HepG2 (cell line): Measurements from ENCODE around the gene GGPS1. TPM values are rescaled to one million over a fixed set of nuclear protein-coding genes. Genes with fewer than 3 reads are reported as not detected.

Source experiments
- ATAC-seq: fragments of 200-7000 bp; cut with Tn5 transposase; 3 replicates; pipeline ENCODE4 v1.9.1; 2020; ENCODE audit warnings: mild to moderate bottlenecking, moderate library complexity
- BruUV-seq: library from RNA; stranded (reverse); fragments of 400-500 nt; replicated peaks from 2 replicates; lab custom pipeline; 2021; lab: Mats Ljungman, UMichigan
- CTCF ChIA-PET: fragments of 300-600 bp; formaldehyde crosslinking; extraction: SDS; loops from one replicate; lab custom pipeline; 2021; ENCODE audit warnings: low total read pairs, inconsistent platforms, low intra/inter-chr PET ratio; lab: Yijun Ruan, JAX
- POLR2A ChIA-PET: fragments of 350-600 bp; sonication (Branson Sonifier 250); formaldehyde crosslinking; loops from one replicate; lab custom pipeline; 2020; ENCODE audit warnings: antibody characterized with exemption, inconsistent platforms; lab: Yijun Ruan, JAX
- DNase-seq: peaks from one replicate; pipeline ENCODE4 v3.0.0-alpha.2; 2015; ENCODE audit warnings: low spot score
- FAIRE-seq: peaks from 3 replicates; lab custom pipeline; 2011; peaks lifted over from hg19 to GRCh38; lab: Jason Lieb, UNC
- H2AFZ ChIP-seq: one replicate; pipeline ENCODE4 v1.6.1; 2011; ENCODE audit warnings: low read length, inconsistent platforms
- H3K27ac ChIP-seq: fragments of 300-600 bp; 3 replicates; pipeline ENCODE4 v1.8.0; 2011; ENCODE audit warnings: mixed run types, mild to moderate bottlenecking, mixed read lengths, low read length, inconsistent platforms; ENCODE audit not compliant: insufficient read depth; ENCODE audit errors: extremely low read length
- H3K27me3 ChIP-seq, 2 experiments: fragments of 200-600 bp in 1 of 2; 2 replicates in 1 of 2; 3 replicates in 1 of 2; pipeline versions ENCODE4 v1.6.0 to v1.8.0; 2011; ENCODE audit warnings: low read length in 2 of 2, mild to moderate bottlenecking in 2 of 2, moderate library complexity in 2 of 2, inconsistent platforms in 1 of 2; ENCODE audit not compliant: insufficient read depth in 2 of 2, control insufficient read depth in 1 of 2
- H3K36me3 ChIP-seq, 2 experiments: fragments of 200-600 bp in 1 of 2; replicated peaks in 1 of 2; 2 replicates in 1 of 2; 3 replicates in 1 of 2; pipeline versions ENCODE4 v1.5.1 to v1.8.0; 2011; ENCODE audit warnings: low read length in 2 of 2, inconsistent platforms in 1 of 2; ENCODE audit not compliant: insufficient read depth in 2 of 2, control insufficient read depth in 1 of 2
- H3K4me1 ChIP-seq: 2 replicates; pipeline ENCODE4 v1.5.1; 2012; ENCODE audit warnings: low read length, inconsistent platforms; ENCODE audit not compliant: insufficient read depth
- H3K4me2 ChIP-seq: 2 replicates; pipeline ENCODE4 v1.6.0; 2011; ENCODE audit warnings: low read depth, low read length, inconsistent platforms
- H3K4me3 ChIP-seq, 3 experiments: fragments of 200-600 bp in 1 of 3; sonication (generic), shearing (Covaris generic) in 1 of 3; replicated peaks in 1 of 3; 2 replicates each; pipeline ENCODE4 v1.5.1; 2011 to 2016; ENCODE audit warnings: low read length in 3 of 3, inconsistent platforms in 2 of 3, low read depth in 2 of 3, mild to moderate bottlenecking in 2 of 3, control low read depth in 1 of 3, mixed read lengths in 1 of 3; ENCODE audit not compliant: insufficient read depth in 1 of 3
- H3K79me2 ChIP-seq: one replicate; pipeline ENCODE4 v1.6.1; 2011; ENCODE audit warnings: low read length, inconsistent platforms; ENCODE audit not compliant: insufficient read depth
- H3K9ac ChIP-seq: 2 replicates; pipeline ENCODE4 v1.6.0; 2011; ENCODE audit warnings: mild to moderate bottlenecking, low read depth, low read length, inconsistent platforms; ENCODE audit not compliant: insufficient read depth
- H3K9me3 ChIP-seq: 2 replicates; pipeline ENCODE4 v1.5.1; 2012; ENCODE audit warnings: mild to moderate bottlenecking, low read length
- H4K20me1 ChIP-seq: 2 replicates; pipeline ENCODE4 v1.6.0; 2011; ENCODE audit warnings: inconsistent platforms, mild to moderate bottlenecking, low read length, moderate library complexity; ENCODE audit not compliant: insufficient read depth
- GTF2F1 ChIP-seq: fragments of 150-350 bp; IDR thresholded peaks from 2 replicates; pipeline ENCODE4 v1.6.1; 2014; ENCODE audit warnings: low read length
- HCFC1 ChIP-seq: fragments of 150-350 bp; IDR thresholded peaks from 2 replicates; pipeline ENCODE4 v1.6.1; 2014; ENCODE audit warnings: low read depth, low read length
- KMT2A ChIP-seq: sonication (generic); formaldehyde crosslinking; IDR thresholded peaks from 2 replicates; pipeline ENCODE4 v1.4.0; 2020; ENCODE audit warnings: missing genetic modification reagents
- NONO ChIP-seq, 2 experiments: fragments of 450-650 bp in 1 of 2; sonication (generic) in 1 of 2; formaldehyde crosslinking in 1 of 2; IDR thresholded peaks in 1 of 2; conservative IDR thresholded peaks in 1 of 2; 2 replicates each; pipeline versions ENCODE4 v1.6.1 to v1.8.0; 2017 to 2022; ENCODE audit warnings: mild to moderate bottlenecking in 1 of 2, missing genetic modification reagents in 1 of 2, moderate library complexity in 1 of 2
- SAP130 ChIP-seq: IDR thresholded peaks from 2 replicates; pipeline ENCODE4 v1.6.1; 2016; ENCODE audit warnings: low read depth
- ZBTB40 ChIP-seq, 2 experiments: fragments of 450-650 bp in 1 of 2; sonication (generic) in 1 of 2; formaldehyde crosslinking in 1 of 2; IDR thresholded peaks; 2 replicates each; pipeline versions ENCODE4 v1.6.1 to v1.8.0; 2016 to 2022; ENCODE audit warnings: antibody characterized with exemption in 1 of 2, mild to moderate bottlenecking in 1 of 2, missing genetic modification reagents in 1 of 2
- ZFP62 ChIP-seq: sonication (generic); formaldehyde crosslinking; IDR thresholded peaks from 2 replicates; pipeline ENCODE4 v1.4.0; 2020; ENCODE audit warnings: missing genetic modification reagents
- ZNF235 ChIP-seq: sonication (generic); formaldehyde crosslinking; IDR thresholded peaks from 2 replicates; pipeline ENCODE4 v1.8.1; 2023; ENCODE audit warnings: mild to moderate bottlenecking, missing genetic modification reagents, borderline replicate concordance
- ZNF776 ChIP-seq: sonication (generic); formaldehyde crosslinking; IDR thresholded peaks from 2 replicates; pipeline ENCODE4 v1.4.0; 2020; ENCODE audit warnings: mild to moderate bottlenecking, missing genetic modification reagents
- ZNF816 ChIP-seq: sonication (generic); formaldehyde crosslinking; IDR thresholded peaks from 2 replicates; pipeline ENCODE4 v1.8.0; 2022; ENCODE audit warnings: missing genetic modification reagents, mild to moderate bottlenecking, borderline replicate concordance
- WGBS: methylation state at CpG from one replicate; pipeline ENCODE4 v1.1.6; 2017; ENCODE audit warnings: low lambda C conversion rate; 5-methylcytosine and 5-hydroxymethylcytosine counted together
- in situ Hi-C: cut with HindIII; loops from 2 replicates; pipeline ENCODE4 v1.10.0; 2017; ENCODE audit warnings: low pct_unique_long_range_greater_than_20kb; ENCODE audit not compliant: extremely low pct_ligation_motif_present
- intact Hi-C: fragments of 100-400 bp; cut with micrococcal nuclease; formaldehyde crosslinking; loops from one replicate; pipeline ENCODE4 v1.10.0; 2022; ENCODE audit not compliant: unreplicated experiment
- polyA plus RNA-seq, 8 experiments: library from polyadenylated mRNA; depleted of rRNA in 3 of 8; stranded (reverse) in 7 of 8; unstranded in 1 of 8; fragments of >200 nt; fragmentation: Illumina TruSeq in 4 of 8; extraction: Trizol in 4 of 8; gene quantifications; 2 replicates each; pipeline versions ENCODE4 v1.2.1 to v1.2.3, GENCODE V29; 2011 to 2016; ENCODE audit warnings: low read depth in 4 of 8, missing spikeins in 1 of 8, mixed read lengths in 1 of 8; ENCODE audit not compliant: insufficient read depth in 1 of 8
- total RNA-seq, 5 experiments: library from RNA; depleted of rRNA; stranded (reverse); fragments of >200 nt; fragmentation: Illumina TruSeq; extraction: Trizol; gene quantifications; 2 replicates each; pipeline ENCODE4 v1.2.3, GENCODE V29; 2016; ENCODE audit warnings: low read depth in 1 of 5
- TF ChIP-seq, protein P1 (sequence below): fragments of 450-650 bp; IDR thresholded peaks from 2 replicates; pipeline ENCODE4 v1.6.1; 2017; ENCODE audit warnings: mild to moderate bottlenecking
- TF ChIP-seq, protein P2 (sequence below): IDR thresholded peaks from 2 replicates; pipeline ENCODE4 v1.6.1; 2016; ENCODE audit warnings: missing genetic modification reagents, missing compliant biosample characterization

GGPS1 gene
- total and polyA plus RNA-seq, 2 of the 13 experiments (the other 11 are each of a cell fraction or from before 2014, with no cell fraction given), result 28.8 to 42.6 TPM

DNA sequence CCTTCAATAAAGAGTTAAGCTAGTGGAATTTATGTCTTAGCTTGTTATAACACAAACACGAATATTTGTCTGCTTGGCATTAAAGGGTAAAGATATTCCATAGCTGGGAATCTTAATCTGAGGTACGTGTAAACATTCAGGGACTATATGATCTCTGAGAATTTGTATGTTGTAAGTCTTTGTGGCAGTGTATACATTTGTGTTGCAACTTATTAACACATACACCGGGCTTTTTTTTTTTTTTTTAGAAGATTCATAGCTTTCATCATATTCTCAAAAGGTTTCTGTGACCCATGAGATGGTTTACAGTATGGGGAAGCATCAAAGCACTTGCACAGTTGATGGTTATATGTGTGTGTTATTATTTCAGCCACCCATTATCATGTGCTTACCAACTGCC, 3.0 kb downstream of the GGPS1 start:
- peaks cover 0 to 4% of the 10 kb centered on the region in 2 experiments; a peak in 2 of 5 replicates for H3K36me3 ChIP-seq
- H3K4me3 ChIP-seq, result peak overlapping the region; percentile 85 to 95 (median 91); a peak in 5 of 6 replicates
- intact Hi-C loops, result loop anchor here (2.0 kb wide), 1 partner anchor 35 kb away; the partner anchor contains the start of gene TBCE
- H3K27me3 ChIP-seq, result no peaks in the 10 kb centered on the region; a peak in 1 of 5 replicates
- ChIA-PET CTCF (no interaction called here), POLR2A (interaction anchor here (0.8 to 1.4 kb wide), 3 partner anchors 36 to 91 kb away, joined by 3 to 5 read pairs (median 4); partner anchors contain the start of gene TBCE)
- 5% methylated on average over 3 of the region's 3 CpGs for WGBS
- no peak for ATAC-seq
- no peak overlapping the region for H2AFZ ChIP-seq
- FAIRE-seq, result no peak
- H4K20me1 ChIP-seq, result peaks cover 13% of the 10 kb centered on the region
- in situ Hi-C loops, result no loop called here
- DNase-seq, result peak; percentile 25
- peaks cover 84% of the 10 kb centered on the region for H3K79me2 ChIP-seq
- H3K9ac ChIP-seq, result peak overlapping the region; percentile 93
- H3K9me3 ChIP-seq, result no peaks in the 10 kb centered on the region
- peak overlapping the region; percentile 88 for H3K27ac ChIP-seq
- peaks cover 34% of the 10 kb centered on the region for H3K4me1 ChIP-seq
- H3K4me2 ChIP-seq, result peak overlapping the region; percentile 80
- no TSS peak for BruUV-seq
- TF ChIP-seq ZNF816 (CRISPR knock-in tag), result no peak
- no peak for TF ChIP-seq ZNF776 (CRISPR knock-in tag)
- TF ChIP-seq, protein P1, sequence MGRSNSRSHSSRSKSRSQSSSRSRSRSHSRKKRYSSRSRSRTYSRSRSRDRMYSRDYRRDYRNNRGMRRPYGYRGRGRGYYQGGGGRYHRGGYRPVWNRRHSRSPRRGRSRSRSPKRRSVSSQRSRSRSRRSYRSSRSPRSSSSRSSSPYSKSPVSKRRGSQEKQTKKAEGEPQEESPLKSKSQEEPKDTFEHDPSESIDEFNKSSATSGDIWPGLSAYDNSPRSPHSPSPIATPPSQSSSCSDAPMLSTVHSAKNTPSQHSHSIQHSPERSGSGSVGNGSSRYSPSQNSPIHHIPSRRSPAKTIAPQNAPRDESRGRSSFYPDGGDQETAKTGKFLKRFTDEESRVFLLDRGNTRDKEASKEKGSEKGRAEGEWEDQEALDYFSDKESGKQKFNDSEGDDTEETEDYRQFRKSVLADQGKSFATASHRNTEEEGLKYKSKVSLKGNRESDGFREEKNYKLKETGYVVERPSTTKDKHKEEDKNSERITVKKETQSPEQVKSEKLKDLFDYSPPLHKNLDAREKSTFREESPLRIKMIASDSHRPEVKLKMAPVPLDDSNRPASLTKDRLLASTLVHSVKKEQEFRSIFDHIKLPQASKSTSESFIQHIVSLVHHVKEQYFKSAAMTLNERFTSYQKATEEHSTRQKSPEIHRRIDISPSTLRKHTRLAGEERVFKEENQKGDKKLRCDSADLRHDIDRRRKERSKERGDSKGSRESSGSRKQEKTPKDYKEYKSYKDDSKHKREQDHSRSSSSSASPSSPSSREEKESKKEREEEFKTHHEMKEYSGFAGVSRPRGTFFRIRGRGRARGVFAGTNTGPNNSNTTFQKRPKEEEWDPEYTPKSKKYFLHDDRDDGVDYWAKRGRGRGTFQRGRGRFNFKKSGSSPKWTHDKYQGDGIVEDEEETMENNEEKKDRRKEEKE, result no peak
- TF ChIP-seq, protein P2, sequence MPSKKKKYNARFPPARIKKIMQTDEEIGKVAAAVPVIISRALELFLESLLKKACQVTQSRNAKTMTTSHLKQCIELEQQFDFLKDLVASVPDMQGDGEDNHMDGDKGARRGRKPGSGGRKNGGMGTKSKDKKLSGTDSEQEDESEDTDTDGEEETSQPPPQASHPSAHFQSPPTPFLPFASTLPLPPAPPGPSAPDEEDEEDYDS (CRISPR knock-in tag), result no peak
- TF ChIP-seq GTF2F1, result no peak
- TF ChIP-seq ZBTB40 (IDR thresholded peaks at IDR 0.05), result no peak
- no peak for TF ChIP-seq ZBTB40 (CRISPR knock-in tag; IDR thresholded peaks at IDR 0.05)
- no peak for TF ChIP-seq HCFC1
- no peak for TF ChIP-seq ZFP62 (CRISPR knock-in tag)
- no peak for TF ChIP-seq NONO (IDR thresholded peaks at IDR 0.05)
- no peak for TF ChIP-seq NONO (CRISPR knock-in tag; conservative IDR thresholded peaks at IDR 0.05)
- no peak for TF ChIP-seq KMT2A (CRISPR knock-in tag)
- TF ChIP-seq SAP130 (CRISPR knock-in tag), result 0 out of 2 replicates have a peak, but pooled peaks have one; percentile 16
- TF ChIP-seq ZNF235 (CRISPR knock-in tag), result no peak
